GM21390 (cell line): Measurements from ENCODE around the gene OR6X1.

Experiments used
- ATAC-seq: cut with Tn5 transposase; IDR thresholded peaks from one replicate; pipeline ENCODE4 v1.9.1; 2021; ENCODE audit not compliant: unreplicated experiment

OR6X1 gene, protein sequence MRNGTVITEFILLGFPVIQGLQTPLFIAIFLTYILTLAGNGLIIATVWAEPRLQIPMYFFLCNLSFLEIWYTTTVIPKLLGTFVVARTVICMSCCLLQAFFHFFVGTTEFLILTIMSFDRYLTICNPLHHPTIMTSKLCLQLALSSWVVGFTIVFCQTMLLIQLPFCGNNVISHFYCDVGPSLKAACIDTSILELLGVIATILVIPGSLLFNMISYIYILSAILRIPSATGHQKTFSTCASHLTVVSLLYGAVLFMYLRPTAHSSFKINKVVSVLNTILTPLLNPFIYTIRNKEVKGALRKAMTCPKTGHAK

DNA sequence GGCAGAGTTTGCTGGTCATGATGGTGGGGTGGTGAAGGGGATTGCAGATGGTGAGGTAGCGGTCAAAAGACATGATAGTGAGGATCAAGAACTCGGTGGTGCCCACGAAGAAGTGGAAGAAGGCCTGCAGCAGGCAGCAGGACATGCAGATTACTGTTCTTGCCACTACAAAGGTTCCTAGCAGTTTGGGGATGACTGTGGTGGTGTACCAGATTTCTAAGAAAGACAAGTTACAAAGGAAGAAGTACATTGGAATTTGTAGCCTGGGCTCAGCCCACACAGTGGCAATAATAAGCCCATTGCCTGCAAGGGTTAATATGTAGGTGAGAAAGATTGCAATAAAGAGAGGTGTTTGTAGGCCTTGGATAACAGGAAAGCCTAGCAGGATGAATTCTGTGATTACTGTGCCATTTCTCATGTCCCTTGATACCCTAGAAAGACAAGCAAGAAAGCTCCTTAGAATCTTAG is at the start of gene OR6X1:
OR6X1 (minus strand) TSS at position 418 of the 468 bp plus-strand sequence; CDS start at position 418, 0 bp downstream.
- ATAC-seq: no peak

DNA sequence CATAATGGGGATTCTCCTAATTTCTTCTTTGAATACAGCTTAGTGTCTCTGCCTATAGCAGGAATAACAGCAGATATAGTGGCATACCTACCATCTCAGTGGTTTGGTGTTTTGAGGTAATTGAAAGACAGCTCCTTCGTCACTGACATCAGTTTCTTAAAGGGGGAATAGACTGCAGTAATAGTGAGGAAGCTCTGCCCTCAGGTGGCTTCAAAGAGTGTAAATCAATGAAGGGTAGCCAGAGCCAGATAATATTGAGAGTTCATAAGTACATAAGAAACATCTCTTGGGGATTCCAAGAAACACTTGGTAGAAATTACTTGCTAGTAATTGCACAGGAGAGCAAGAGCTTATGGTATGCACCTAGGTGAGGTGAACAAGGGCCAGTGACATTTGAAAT is 47.4 kb upstream of the OR6X1 start:
- no peak for ATAC-seq

DNA sequence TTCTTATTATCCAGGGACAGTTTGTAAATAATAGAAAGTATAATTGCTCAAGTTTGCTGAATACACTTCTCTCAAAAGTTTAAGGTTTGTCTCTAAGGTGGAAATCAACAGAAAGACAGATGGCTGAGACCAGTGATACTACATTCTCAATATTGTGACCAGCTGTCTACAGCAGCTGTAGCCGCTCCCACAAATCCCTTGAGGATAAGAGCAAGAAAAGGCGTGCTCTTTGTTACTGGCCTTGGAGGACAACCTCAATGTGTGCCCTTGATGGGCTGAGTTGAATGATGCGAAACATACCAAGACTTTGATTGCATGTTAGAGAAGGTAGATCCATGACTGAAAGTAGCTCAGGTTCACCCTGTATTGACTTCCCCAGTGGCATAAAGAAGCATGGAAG is 45.7 kb upstream of the OR6X1 start:
- no peak for ATAC-seq

DNA sequence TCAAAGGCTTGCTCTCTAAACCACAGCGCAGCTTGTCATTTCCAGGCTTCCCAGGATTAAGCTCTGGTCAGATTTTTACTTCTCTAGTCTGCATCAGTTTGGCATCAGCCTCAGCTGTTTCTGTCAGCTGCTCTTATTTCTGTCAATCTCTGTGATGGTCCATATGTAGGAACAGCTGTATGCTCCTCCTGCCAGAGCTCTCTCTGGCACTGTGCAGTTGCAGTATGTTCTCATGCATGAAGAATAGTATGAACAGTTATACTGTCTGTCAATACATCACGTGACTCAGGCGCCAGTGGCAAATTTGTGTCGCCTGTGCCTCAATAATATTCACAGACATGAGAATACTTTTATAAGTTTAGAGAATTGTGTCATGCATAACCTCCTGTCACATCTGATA is 45.1 kb upstream of the OR6X1 start:
- no peak for ATAC-seq

DNA sequence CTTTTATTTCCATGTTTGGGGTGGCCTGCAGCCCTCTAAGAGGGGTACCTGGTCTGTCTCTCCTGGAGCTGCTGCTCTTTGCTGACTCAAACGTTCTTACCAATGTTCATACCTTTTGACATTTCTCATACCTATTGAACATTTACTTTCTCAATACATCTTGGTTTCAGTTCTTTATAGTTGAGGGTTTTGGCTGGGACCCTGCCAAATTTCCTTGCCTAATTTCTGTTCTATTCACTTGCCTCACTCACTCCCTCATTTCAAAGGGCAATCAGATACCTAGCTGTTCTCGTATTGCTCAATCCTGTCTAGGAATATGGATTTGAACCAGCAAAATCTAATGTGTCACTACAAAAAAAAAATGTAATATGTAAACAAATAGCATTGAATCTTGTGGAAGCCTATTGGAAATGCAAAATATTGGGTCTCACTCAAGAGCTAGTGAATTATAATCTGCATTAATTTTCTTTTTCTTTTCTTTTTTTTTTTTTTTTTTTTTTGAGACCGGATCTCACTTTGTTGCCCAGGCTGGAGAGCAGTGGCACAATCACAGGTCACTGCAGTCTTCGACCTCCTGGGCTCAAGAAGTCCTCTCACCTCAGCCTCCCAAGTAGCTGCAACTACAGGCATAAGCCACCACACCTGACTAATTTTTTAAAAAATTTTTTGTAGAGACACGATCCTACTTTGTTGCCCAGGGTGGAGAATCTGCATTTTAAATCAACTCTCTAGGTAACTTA is 44.4 kb upstream of the OR6X1 start:
- ATAC-seq: no peak

DNA sequence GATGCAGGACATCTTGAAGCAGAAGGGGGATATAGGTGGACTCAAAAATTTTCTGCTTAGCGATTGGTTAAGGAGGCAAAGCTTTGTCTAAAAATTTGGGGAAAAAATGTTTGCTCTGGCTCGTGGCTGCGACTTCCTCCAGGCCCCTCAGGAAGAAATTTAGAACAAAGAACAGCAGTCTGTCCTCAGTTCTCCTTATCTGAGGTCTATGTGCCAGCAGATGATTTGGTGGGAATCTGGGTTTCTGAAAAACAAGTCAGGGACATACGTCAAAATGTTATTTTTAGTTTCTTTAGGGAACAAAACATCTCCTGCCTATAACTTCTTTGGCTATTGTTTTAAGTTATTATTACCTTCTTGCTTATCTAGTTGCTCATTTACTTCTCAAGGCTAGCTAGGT is 43.8 kb upstream of the OR6X1 start:
- ATAC-seq: no peak

DNA sequence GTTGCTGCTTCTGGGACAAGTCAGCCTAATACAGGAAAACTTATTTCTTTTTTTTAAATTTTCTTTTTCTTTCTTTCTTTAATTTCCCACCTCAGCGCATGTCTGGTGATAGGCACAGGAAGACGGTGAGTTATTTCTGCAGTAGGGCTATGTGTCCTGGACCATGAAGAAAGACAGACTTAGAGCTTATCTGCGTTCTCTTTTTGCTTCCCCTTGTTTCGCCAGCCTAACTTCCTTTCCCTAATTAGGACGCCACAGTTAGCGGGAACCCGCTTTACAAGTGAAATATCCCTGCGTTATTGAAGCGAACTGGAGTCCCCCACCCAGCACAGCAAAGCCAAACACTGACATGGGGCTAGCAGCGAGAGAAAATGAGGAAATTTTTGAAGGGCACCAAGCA is 43.2 kb upstream of the OR6X1 start:
- ATAC-seq: no peak

DNA sequence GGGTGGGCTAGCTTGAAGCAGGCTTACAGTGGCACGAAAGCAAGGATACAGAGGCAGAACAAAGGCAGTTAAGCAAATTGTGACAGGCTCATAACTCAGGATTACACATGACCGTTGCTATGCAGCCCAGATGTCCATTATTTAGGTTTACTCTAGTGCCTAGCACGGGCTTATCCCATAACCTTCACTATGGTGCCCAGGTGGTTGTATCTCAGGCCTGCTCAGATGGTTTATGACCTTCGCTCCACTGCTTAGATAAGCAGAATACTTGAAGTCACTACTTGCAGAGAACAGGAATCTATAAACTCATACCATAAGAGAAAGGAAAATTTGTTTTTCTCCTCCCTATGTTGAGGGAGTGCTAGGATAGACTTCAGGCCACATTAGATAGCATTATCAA is 42.8 kb upstream of the OR6X1 start:
- no peak for ATAC-seq

DNA sequence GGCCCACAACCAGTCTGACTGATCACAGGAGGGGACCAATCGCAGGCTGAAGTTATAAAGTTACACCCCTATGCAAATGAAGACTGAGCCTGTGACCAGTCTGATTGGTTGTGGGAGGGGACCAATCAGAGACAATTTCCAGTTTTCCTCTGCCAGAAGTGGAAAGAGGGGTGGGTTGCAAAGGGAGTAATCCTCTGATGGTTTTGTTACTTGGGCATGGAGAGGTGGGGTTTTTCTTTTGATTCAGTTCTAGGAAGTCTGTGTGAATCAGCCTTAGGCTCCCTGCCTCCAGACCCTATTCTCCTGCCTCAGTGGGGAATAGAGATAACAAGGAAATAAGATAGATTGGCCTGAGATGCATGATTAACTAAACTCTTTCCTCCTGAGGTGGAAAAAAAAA is 41.9 kb upstream of the OR6X1 start:
- ATAC-seq: no peak

DNA sequence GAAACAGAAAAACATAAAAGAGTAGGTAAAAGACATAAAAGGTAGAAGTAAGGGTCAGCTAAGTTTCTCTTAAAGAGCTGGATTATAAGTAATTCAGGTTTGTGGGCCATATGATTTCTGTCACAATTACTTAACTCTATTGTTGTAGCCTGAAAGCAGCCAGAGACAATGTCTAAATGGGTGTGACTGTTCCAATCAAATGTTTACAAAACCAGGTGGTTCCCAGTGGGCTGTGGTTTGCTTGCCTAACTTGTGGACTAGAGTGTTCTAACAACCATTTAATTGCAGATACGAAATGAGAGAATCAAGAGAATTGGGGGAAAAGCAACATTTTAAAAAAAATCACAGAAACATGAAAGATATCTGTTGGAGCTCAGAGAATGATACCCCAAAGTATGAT is 29.2 kb upstream of the OR6X1 start:
- ATAC-seq: no peak

DNA sequence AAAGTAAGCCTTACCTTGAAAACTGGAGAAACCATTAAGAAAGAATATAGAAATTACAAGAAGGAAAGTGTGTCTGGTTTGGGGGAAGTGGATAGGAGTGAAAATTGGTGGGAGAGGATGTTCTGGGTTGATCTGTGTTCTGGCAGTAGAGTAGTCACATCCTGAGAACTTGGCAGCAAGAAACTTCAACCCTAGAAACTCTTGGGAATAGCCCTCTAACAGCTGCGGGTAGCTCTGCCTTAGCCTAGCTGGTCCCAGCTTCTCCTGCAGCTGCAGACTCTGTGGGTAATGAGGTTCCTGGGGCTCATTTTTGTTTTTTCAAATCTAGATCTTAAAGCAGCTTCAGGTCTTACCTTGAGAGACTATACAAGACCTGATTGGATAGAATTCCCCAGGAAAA is 24.2 kb upstream of the OR6X1 start:
- no peak for ATAC-seq

DNA sequence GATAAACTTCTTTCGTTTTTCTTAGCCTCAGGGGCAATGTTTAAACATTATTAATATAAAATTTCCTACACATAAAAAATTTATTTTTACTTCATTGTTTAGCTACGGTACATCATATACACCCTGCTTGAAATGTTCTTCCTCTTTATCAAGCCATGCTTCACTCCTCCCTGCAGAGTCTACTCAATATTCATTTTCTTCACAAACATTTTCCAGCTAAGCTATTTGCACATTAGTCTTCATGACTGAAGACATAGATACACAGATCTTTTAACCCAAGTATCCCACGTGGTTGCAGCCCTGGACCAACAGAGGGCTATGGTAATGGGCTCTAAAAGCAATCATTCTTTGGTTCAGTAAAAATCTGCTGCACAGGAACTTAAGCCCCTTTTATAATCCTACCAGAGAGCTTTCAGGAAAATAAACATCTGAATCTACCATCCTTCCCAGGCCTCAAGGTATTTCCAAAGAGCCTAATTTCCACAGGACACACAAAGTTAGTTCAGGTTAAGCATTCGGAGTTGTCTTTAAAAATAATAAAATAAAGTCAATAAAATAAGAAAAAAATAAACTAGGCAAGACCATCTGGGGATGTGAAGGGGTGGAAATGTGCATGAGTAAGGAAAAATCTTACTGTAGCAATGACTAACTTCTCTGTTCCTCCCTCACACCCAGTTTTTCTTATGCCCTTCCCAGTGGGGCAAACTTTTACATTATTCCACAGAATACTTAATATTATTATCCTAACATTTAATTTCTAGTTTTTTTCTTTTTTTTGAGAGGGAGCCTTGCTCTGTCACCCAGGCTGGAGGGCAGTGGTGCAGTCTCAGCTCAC is 21.6 kb upstream of the OR6X1 start:
- no peak for ATAC-seq

DNA sequence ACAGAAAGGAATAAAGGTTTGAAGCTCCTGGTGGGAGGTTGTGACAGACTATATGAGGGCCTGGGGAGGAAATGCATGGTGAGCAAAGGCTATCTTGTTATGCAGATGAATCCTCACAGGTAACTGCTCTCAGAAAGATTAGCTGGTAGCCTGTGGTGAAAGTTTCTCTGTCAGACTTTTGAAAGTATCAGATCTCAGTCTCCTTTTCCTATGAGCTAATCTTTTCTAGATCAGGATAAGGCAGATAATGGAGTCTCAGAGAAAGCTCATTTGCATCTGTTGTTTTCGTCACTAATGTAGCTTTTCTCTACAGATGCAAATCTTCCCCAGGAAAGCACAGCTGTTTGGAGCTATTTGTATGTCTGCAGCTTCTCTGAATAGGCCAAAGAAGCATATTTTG is 21.0 kb upstream of the OR6X1 start:
- ATAC-seq: no peak

DNA sequence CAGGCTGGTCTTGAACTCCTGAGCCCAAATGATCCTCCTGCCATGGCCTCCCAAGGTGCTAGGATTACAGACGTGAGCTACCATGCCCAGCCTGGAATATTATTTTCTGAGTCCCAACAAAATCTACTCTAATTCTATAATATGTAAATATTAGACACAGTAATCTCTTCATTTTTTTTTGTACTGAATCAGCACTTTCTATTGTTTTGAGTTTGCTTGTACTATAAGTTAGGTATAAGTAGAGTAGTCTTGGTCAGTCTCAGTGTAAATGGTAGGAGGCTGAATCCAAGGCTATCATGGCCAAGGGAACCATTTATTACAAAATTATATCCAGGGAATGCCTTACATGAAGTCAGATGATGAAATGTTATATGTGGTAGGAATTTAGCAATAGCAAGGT is 19.6 kb upstream of the OR6X1 start:
- ATAC-seq: no peak

DNA sequence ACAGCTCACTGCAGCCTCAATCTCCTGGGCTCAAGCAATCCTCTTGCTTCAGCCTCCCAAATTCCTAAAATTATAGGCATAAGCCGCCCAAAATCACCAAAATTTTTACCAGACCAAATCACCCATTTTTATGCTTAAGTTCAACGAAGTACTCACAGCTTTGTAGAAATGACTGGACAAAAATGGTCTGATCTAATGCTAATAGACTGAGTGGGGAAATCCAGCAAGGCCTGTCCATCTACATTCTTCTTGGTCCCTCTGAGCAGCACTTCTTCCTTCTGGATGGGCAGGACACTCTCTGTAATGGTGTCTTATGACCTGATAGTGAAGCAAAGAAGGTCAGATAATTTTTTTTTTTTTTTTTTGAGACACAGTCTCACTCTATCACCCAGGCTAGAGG is 18.7 kb upstream of the OR6X1 start:
- ATAC-seq: no peak

DNA sequence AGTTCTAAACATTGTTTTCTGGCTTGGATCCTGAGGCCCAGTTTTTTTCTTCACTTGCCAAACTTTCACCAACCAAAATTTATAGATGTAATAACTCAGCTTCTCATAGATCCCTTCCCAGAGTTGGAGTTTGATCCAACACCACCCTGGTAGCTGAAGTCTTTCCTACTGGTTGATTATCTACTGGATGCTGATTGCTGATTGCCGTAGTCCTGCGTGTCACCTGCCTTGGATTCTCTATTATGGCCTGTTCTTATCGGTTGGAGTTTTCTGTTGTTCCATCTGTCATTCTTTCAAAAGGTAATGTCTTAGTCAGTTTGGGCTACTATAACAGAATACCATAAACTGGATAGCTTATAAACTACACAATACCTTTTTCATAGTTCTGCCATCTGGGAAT is 17.3 kb upstream of the OR6X1 start:
- no peak for ATAC-seq

DNA sequence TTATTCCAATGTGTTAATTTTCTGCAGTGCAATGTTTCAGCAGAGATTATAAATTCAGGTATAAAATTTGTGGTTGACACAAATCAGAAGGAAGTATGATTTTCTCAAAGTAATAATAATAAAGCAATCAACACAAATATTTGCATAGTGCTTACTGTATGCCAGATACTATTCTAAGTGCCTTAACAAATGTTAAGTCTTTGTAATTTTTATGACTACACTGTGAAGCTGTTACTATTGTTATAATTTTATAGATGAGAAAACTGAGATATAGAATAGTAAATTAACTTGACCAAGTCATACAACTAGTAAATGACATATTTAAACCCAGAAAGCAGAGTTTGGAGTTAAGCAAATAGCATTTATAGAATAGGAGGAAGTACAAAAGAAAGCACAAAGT is 16.4 kb upstream of the OR6X1 start:
- ATAC-seq: no peak

DNA sequence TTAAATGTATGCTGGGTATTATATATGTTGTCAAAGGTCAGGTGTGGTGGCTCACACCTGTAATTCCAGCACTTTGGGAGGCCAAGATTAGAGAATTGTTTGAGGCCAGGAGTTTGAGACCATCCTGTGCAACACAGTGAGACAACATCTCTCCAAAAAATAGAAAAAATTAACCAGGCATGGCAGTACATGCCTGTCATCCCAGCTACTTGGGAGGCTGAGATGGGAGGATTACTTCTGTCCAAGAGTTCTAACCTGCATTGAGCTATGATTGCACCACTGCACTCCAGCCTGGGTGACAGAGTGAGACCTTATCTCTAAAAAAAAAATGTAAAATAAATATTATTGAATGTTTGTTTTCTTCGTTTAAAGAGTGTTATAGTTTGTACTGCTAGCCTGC is 11.3 kb upstream of the OR6X1 start:
- ATAC-seq: no peak

DNA sequence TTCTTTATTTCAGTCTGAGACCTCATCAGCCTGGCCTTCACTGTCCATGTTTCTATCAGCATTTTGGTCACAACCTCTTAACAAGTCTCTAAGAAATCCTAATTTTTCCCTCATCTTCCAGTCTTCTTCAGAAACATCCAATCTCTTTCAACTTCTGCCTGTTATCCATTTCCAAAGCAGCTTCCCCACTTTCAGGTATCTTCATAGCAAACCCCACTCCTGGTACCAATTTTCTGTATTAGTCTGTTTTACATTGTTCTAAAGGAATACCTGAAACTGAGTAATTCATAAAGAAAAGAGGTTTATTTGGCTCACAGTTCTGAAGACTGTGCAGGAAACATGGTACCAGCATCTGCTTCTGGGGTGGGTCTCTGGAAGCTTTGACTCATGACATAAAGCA is 8.1 kb upstream of the OR6X1 start:
- ATAC-seq: no peak

DNA sequence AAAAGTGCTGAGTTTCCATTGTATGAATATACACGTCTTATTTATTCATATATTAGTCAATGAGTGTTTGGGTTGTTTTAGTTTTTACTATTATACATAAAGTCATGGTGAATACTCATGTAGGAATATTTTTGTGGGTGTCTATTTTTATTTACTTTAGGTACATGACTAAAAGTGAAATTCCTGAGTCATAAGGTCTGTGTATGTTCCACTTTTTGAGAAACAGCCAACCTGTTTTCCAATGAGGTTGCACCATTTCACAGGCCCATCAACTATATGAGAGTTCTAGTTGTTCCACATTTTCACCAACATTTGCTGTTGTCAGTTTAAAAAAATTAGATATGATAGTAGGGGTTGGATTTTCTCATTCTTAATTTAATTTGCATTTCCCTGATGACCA is 6.6 kb upstream of the OR6X1 start:
- ATAC-seq: peak; percentile 86

DNA sequence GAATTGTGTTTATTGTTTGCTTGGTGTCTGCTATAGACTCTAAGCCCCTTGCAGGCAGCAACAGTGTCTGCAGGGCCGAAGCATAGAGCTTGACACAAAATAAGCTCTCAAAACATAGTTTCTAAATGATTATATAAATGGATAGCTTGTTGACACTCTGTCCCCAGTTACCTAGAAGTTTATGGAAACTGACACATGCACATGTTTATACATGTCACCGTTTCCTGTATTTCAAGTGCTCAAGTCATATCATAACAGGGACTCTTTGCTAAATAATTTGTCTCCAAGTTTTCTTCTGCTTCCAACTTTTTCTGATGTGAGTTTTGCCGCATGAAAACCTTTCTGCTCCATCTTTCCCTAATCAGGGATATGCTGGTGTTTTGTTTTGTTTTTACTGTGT is 3.7 kb upstream of the OR6X1 start:
- ATAC-seq: no peak

DNA sequence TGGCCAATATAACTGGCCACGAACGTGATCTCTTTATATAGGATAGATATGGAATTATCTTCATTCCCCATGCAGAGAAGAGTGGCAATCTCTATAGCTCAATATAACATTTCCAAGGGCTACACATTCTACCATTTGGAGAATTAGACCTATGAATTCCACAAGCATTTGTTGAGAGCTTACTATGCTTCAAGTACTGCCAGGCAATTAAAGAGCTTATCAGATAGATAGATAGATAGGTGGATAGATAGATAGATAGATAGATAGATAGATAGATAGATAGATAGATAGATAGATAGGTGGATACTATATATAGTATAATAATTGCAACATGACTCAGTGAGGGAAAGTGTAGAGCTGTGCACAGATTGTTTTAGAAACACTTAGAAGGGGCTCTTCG is 1.5 kb upstream of the OR6X1 start:
- no peak for ATAC-seq
